Endometrial microvascular endothelial cells (primary cell): ENCODE results near the gene RSU1. TPM values are rescaled to one million over a fixed set of nuclear protein-coding genes. Genes with fewer than 3 reads are reported as not detected.

Experiments
- in situ Hi-C: cut with HindIII; loops from 2 replicates; pipeline ENCODE4 v1.10.0; 2017; ENCODE audit warnings: low sequenced_read_pairs, low pct_unique_long_range_greater_than_20kb; ENCODE audit errors: inconsistent ontology term
- total RNA-seq: library from RNA; depleted of rRNA; stranded (reverse); fragments of >200 nt; gene quantifications from one replicate; pipeline ENCODE4 v1.2.3, GENCODE V29; 2015; ENCODE audit errors: inconsistent ontology term

RSU1 gene
- total RNA-seq, 1 donor from 2014 or later = 124 TPM

DNA sequence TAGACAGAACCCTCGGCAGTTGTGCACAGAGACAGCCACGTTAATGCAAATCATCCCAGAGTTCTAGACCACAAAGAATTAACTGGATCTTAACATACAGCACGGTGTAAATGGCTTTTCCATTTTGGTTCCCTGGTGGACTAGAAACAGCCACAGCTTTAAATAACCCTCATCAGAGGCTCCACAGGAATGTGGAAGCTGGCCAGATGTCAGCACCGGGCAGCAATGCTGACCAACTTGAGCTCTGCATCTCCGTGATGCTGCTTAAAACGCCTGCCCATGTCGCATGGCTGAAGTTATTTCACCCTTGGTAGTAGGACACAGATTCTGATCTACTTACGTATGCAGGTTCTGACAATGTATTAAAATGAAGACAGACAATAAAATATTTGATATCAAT is 24.5 kb downstream of the RSU1 start:
- in situ Hi-C loops = no loop called here

DNA sequence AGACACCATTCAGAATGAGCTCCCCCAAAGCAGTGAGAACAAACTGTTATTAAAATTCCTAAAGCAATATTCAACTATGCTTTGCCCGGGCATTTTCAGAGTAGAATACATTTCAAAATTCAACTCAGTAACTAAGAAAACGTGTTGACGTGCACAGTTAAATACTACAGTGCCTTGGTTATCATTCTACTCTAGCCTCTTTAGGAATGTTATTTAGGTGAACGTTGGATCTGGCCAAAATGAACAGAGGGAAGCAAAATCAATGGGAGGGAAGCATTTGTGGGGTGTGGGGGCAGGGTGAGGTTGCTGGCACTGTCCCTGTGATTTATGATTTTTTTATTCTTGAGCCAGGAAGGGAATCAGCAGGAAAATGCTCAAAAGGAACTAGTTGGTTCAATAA is 27.5 kb downstream of the RSU1 start:
- in situ Hi-C loops = no loop called here

DNA sequence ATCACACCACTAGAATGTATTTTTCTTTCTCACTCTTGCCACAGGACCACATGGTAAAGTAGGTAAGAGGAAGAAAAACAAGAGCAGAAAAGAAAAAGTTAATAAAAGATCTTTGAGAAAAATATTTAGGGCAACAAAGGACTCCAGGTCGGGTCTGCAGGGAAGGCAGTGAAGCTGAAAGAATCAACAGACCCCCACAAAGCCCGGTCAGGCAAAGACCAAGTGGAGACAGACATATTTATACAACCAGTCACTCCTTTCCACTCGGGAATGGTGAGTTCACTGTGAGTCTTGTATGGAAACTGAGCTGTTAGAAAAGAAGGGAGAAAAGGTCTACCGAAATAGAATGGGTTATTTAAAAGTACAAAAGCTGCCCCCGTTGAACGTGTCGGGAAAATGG is 28.0 kb downstream of the RSU1 start:
- in situ Hi-C loops = no loop called here

- in situ Hi-C loops = no loop called here
Measured at GRCh38 chr10:16788778-16789177, 28.4 kb downstream of the RSU1 start.

GRCh38 chr10:16788125-16788524 is 29.1 kb downstream of the RSU1 start:
- in situ Hi-C loops = no loop called here

DNA sequence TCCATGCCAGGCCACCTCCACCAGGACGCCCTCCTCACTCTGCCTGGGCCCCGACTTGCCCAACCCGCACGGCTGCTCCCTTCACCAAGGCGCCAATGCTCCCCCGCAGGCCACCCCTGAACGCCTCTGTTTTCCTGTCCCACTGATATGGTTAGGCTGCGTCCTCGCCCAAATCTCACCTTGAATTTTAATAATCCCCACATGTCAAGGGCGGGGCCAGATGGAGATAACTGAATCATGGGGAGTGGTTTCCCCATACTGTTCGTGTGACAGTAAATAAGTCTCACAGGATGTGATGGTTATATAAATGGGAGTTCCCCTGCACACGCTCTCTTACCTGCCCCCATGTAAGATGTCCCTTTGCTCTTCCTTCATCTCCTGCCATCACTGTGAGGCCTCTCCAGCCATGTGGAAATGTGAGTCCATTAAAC is 29.8 kb downstream of the RSU1 start:
- in situ Hi-C loops = no loop called here

DNA sequence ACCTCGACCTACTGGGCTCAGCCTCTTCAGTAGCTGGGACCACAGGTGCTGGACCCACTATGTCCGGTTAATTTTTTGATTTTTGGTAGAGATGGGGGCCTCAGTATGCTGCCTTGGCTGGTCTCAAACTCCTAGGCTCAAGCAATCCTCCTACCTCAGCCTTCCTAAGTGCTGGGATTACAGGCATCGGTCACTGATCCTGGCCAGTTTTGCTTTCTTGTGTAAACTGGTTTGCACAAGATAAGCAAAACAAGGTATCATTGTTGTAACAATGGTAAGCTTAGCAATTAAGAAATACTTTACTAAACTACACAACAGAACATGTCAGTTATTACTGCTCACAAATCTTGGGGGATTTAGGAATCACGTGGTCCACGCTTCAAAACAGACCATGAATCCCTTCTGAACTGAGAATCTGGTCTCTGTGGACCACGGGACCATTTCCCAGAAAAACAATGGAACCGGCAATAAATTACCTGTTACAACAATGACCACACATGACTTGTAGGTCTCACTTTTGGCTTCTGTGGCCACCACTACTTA is 36.8 kb downstream of the RSU1 start:
- in situ Hi-C loops = no loop called here

DNA sequence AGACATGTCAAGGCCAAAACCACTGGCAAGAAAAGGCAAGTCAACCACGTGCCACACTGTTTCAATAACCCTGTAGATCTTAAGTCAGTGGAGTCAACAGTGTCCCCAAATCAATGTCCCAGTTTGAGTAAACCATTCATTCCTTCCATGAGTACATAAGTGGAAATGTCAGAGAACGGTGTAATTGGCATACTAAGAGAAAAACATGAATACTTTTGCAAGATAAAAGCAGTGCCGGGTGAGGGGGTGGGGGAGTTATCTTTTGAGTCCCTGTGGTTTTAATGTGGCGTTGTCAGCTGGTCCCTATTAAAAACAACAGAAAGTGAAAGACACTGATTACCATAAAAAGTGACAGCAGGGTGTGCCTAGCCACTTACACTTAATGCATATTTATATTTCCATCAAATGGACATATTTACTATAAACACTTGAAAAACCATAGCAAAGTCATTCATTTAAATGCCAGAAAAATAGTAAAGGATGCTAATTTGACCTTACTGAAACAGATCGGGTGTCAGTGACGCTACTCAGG is 37.8 kb downstream of the RSU1 start:
- in situ Hi-C loops = no loop called here

GRCh38 chr10:16777473-16778370 is 39.5 kb downstream of the RSU1 start:
- in situ Hi-C loops = no loop called here

- in situ Hi-C loops = no loop called here
Measured at GRCh38 chr10:16776896-16777295, 40.3 kb downstream of the RSU1 start.

GRCh38 chr10:16773334-16773733 is 43.9 kb downstream of the RSU1 start:
- in situ Hi-C loops = no loop called here

DNA sequence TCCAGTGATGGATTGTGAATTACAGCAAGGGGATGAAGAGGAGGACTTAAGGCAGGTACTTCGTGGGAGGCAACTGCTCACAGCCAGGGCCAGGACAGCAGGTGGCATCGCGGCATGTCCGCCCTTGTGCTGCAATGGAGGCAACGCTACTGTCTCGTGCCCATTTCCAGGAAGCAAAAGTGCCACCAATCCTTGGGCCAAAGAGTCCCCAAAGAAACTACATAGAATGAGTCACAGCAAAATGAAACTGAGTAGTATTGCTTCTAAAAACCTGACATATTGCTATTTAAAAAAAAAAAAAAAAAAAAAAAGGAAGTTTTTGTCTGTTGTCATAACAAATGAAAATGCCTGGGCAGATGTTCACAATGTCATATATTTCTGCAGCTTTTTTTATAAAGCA is 46.6 kb downstream of the RSU1 start:
- in situ Hi-C loops = no loop called here

DNA sequence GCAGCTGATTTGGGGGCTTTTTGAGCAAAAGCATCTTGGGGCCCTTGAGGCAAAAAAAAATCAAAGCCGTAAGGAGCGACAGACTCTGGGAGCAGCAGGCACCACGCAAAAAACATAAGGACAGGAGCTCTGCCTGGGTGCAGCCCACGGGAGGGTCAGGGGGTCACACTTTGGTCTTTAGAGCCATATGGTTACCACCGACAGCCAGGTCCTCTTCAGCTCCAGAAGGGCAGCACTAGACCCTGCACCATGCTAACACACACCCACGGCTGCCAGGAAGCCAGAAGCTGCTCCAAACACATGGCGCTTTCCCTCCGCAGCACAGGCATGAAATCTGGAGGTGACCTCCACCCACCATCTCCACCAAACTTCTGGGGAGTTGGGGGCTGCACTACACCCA is 47.1 kb downstream of the RSU1 start:
- in situ Hi-C loops = no loop called here

DNA sequence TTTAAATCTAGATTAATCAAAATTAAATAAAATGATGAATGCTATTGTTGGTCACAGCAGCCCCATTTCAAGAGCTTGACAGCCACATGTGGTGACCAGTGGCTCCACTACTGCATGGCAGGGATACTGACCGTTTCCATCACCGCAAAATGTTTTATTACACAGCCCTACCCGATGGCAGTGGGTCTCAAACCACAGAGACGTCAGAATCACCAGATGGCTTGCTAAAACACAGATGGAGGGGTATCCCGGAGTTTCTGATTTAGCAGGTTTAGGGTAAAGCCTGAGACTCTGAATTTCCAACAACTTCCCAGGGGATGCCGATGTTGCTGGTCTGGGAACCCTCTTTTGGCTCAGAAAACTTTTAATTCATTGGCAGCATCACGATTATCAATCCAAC is 47.9 kb downstream of the RSU1 start:
- in situ Hi-C loops = no loop called here

DNA sequence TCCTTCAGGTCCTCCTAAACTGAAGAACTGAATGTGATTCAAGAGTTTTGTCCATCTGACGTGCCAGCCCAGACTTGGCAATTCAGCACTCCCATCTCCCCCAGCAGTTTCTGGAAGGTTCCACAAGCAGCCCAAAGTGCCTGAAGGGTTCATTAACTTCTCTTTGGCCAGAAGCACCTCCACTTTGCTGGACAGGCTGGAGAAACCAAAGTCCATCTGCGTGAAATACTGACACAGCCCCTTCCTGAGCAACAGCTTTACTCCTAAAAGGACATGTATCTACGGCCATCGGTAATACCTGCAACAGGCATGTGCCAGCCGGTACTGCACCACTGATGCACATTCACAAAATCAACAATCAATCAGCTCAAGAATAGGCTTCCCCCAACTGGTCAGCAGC is 48.5 kb downstream of the RSU1 start:
- in situ Hi-C loops = no loop called here

GRCh38 chr10:16765509-16766375 is 51.5 kb downstream of the RSU1 start:
- in situ Hi-C loops = no loop called here

DNA sequence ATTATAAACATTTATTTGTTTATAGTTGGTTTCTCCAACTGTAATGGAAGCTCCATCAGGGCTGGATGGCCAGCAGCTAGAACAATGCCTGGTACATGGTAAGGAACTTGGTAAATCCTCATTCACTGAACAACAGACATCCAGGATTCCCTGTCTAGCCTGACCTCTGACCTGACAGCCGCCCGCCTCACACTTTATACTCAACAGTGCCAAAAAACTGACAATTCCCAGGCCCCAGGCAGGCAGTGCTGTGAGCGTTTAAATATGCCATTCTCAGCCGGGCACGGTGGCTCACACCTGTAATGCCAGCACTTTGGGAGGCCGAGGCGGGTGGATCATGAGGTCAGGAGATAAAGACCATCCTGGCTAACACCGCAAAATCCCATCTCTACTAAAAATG is 55.9 kb downstream of the RSU1 start:
- in situ Hi-C loops = no loop called here

DNA sequence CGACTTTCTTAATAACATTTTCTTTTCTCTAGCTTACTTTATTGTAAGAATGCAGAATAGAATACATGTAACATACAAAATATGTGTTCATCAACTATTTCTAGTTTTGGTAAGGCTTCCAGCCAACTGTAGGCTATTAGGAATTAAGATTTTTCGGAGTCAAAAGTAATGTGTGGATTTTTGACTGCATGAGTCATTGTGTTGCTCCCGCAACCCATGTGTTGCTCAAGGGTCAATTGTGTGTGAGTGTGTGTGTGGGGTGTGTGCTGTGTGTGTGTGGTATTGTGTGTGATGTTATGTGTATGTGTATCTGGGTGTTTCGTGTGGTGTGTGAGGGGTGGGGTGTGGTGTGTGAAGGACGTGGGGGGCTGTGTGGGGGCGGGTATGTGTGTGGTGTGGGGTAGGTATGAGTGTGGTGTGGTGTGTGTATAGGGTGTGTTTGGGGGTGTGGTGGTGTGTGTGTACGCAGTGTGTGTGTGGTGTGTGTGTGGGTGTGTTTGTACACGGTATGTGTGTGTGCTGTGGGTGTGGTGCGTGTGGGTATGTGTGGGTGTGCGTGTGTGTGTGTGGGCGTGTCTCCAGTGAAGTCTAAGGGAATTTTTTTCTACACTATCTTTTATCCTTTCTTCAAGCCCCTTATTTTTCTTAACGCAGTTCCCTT is 60.5 kb downstream of the RSU1 start:
- in situ Hi-C loops = no loop called here

GRCh38 chr10:16754765-16755164 is 62.5 kb downstream of the RSU1 start:
- in situ Hi-C loops = no loop called here
